ENCODE measurements around the gene ARHGEF37. TPM values are rescaled to one million over a fixed set of nuclear protein-coding genes. Genes with fewer than 3 reads are reported as not detected.

The ARHGEF37 gene
- total RNA-seq, 3 donors from 2014 or later, result 13.4 to 35.0 (median 24.6) TPM

DNA sequence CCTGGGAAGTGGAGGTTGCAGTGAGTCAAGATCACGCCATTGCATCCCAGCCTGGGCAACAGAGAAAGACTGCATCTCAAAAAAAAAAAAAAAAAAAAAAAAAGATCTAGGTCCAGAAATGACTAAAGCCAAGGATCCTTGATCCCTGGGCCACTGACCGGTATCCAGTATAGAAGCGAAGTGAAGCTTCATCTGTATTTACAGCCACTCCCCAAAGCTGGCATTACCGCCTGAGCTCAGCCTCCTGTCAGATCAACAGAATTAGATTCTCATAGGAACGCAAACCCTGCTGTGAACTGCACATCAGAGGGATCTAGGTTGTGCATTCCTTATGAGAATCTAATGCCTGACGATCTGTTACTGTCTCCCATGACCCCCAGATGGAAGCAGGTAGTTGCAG, 39.4 kb upstream of the ARHGEF37 start:
- no peaks in the 10 kb centered on the region for H3K36me3 ChIP-seq (ENCODE audit: low read depth)
- intact Hi-C loops (cut with DNase I, micrococcal nuclease), result no loop called here
- peaks cover 48% of the 10 kb centered on the region for H3K4me1 ChIP-seq (ENCODE audit: low read depth)
- no peak overlapping the region for H3K4me3 ChIP-seq
- DNase-seq (no peak), ATAC-seq (no peak)
- no peaks in the 10 kb centered on the region for H3K9me3 ChIP-seq
- TF ChIP-seq, protein P1, sequence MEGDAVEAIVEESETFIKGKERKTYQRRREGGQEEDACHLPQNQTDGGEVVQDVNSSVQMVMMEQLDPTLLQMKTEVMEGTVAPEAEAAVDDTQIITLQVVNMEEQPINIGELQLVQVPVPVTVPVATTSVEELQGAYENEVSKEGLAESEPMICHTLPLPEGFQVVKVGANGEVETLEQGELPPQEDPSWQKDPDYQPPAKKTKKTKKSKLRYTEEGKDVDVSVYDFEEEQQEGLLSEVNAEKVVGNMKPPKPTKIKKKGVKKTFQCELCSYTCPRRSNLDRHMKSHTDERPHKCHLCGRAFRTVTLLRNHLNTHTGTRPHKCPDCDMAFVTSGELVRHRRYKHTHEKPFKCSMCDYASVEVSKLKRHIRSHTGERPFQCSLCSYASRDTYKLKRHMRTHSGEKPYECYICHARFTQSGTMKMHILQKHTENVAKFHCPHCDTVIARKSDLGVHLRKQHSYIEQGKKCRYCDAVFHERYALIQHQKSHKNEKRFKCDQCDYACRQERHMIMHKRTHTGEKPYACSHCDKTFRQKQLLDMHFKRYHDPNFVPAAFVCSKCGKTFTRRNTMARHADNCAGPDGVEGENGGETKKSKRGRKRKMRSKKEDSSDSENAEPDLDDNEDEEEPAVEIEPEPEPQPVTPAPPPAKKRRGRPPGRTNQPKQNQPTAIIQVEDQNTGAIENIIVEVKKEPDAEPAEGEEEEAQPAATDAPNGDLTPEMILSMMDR (IDR thresholded peaks at IDR 0.05), result no peak

DNA sequence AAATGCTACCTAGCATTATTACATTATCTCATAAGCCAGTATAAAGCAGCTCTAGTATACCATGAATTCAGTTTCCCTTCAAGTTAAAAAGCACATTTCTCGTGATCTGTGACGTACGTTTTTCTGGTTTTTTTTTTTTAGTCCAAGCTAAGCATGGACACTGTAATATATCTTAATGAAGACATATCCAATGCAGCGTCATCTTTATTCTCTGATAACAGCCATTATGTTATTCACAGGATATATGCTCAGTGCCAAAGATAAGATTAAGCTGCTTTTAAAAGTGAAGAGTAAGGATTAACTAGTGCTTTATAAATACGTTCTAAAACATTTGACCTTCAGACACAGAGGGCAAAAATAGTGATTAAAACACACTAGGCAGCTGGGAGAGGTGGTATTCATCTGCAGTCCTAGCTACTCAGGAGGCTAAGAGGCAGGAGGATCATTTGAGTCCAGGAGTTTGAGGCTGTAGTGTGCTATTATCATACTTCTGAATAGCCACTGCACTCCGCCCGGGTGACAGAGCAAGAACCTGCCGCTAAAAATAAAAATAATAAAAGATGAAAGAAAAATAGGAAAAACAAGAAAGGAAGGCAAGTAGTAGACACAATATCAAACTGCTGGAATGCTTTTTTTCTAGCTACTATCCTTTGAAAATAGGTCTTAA, 37.8 kb upstream of the ARHGEF37 start:
- DNase-seq (no peak), ATAC-seq (no peak)
- TF ChIP-seq, protein P1 (IDR thresholded peaks at IDR 0.05), result no peak
- Histone ChIP-seq H3K9me3 (no peaks in the 10 kb centered on the region), H3K4me1 (ENCODE audit: low read depth) (peaks cover 64% of the 10 kb centered on the region), H3K36me3 (ENCODE audit: low read depth) (no peaks in the 10 kb centered on the region), H3K4me3 (no peak overlapping the region)
- intact Hi-C loops (cut with DNase I, micrococcal nuclease), result no loop called here

DNA sequence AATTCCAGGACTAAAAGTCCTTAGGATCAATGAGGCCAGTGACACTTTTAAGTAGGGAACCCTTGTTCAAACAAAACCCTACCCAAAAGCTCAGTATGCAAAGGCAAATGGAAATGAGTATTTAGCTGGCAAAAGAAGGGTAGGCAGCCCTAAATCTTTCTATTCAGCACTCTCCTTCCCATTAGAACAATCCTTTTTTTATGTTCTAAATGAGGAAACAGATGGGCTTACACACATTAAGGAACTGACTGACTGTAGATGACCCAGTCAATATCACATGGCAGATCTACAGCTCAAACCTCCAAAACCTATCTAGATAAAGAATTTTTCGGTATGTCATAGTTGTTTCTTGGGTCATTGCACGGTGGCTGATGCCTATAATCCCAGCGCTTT, 37.3 kb upstream of the ARHGEF37 start:
- intact Hi-C loops (cut with DNase I, micrococcal nuclease), result no loop called here
- Histone ChIP-seq H3K36me3 (ENCODE audit: low read depth) (no peaks in the 10 kb centered on the region), H3K9me3 (no peaks in the 10 kb centered on the region), H3K4me3 (no peak overlapping the region), H3K4me1 (ENCODE audit: low read depth) (peaks cover 69% of the 10 kb centered on the region)
- TF ChIP-seq, protein P1 (IDR thresholded peaks at IDR 0.05), result no peak
- ATAC-seq, result peak; percentile 22
- no peak for DNase-seq

DNA sequence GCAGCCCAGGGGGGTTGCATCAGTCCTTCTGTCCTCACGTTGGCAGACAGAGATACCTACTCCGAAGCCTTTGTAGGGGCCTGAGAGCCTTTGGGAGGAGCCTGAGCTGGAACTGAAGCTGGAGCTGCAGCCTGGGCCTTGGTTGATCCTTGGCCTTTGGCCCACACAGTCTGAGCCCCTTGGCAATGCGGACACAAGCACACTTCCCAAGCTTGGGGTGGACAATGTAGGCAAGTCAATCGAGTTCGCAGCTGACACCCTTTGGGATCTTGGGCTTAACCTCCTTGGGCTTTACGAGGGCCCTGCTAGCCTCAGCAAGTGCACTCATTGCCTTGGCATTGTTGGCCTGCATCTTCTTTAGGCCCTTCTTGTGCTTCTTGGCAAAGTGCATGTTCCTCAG, 36.0 kb upstream of the ARHGEF37 start:
- intact Hi-C loops (cut with DNase I, micrococcal nuclease), result no loop called here
- no peak for DNase-seq
- no peak for ATAC-seq
- no peaks in the 10 kb centered on the region for H3K9me3 ChIP-seq
- H3K36me3 ChIP-seq (ENCODE audit: low read depth), result no peaks in the 10 kb centered on the region
- no peak overlapping the region for H3K4me3 ChIP-seq
- TF ChIP-seq, protein P1 (IDR thresholded peaks at IDR 0.05), result no peak
- peaks cover 67% of the 10 kb centered on the region for H3K4me1 ChIP-seq (ENCODE audit: low read depth)

DNA sequence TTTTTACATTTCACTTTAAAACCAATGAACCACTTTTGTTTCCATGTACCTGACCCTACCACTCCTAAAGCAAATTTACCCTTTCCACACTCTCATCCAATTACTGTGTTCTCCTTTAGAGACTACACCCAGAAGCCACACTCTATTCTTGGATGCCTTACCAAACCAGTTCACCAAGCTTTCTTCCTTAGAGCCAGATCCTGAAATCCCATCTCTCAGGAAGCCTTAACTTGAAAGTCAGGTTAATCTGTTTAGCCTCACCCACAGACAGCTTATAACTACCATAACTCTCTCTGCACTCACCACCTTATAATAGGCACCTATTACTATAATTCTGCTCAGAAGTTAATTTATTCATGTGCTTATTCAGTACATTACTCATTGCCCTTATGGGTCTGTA, 34.3 kb upstream of the ARHGEF37 start:
- TF ChIP-seq, protein P1 (IDR thresholded peaks at IDR 0.05), result no peak
- Histone ChIP-seq H3K36me3 (ENCODE audit: low read depth) (no peaks in the 10 kb centered on the region), H3K4me1 (ENCODE audit: low read depth) (peaks cover 63% of the 10 kb centered on the region), H3K4me3 (no peak overlapping the region), H3K9me3 (no peaks in the 10 kb centered on the region)
- intact Hi-C loops (cut with DNase I, micrococcal nuclease), result no loop called here
- ATAC-seq (peak; percentile 25), DNase-seq (peak in 1 of 3 donors; percentile 71)
